ENCODE results near the gene PLEKHA4. TPM values are rescaled to one million over a fixed set of nuclear protein-coding genes. Genes with fewer than 3 reads are reported as not detected.

PLEKHA4 gene
- total RNA-seq, 2 donors from 2014 or later, result 22.4 to 25.1 TPM

GRCh38 chr19:48867746-48868113 lies 687 bp downstream of the PLEKHA4 start:
- no peaks in the 10 kb centered on the region for H3K27me3 ChIP-seq
- no peaks in the 10 kb centered on the region for H3K9me3 ChIP-seq
- H3K4me3 ChIP-seq, result peak overlapping the region; percentile 34 to 40
- peaks cover 6% of the 10 kb centered on the region for H3K36me3 ChIP-seq
- H3K4me1 ChIP-seq, result peaks cover 0 to 28% of the 10 kb centered on the region in 2 donors
- peak overlapping the region; percentile 81 to 85 for H3K27ac ChIP-seq
- no peak for TF ChIP-seq CTCF (IDR thresholded peaks at IDR 0.05)
- DNase-seq (ENCODE audit: low spot score), result no peak

- H3K27me3 ChIP-seq, result no peaks in the 10 kb centered on the region
- DNase-seq (ENCODE audit: low spot score), result peak; percentile 63
- peak overlapping the region; percentile 34 to 40 for H3K4me3 ChIP-seq
- H3K9me3 ChIP-seq, result no peaks in the 10 kb centered on the region
- H3K4me1 ChIP-seq, result peaks cover 0 to 28% of the 10 kb centered on the region in 2 donors
- H3K36me3 ChIP-seq, result peaks cover 6% of the 10 kb centered on the region
- peak overlapping the region; percentile 81 to 85 for H3K27ac ChIP-seq
- no peak for TF ChIP-seq CTCF (IDR thresholded peaks at IDR 0.05)
Measured at GRCh38 chr19:48867123-48867745, 1.2 kb downstream of the PLEKHA4 start.

GRCh38 chr19:48866692-48867091 lies 1.7 kb downstream of the PLEKHA4 start:
- Histone ChIP-seq H3K27ac (peak overlapping the region in 1 of 2 donors; percentile 81), H3K9me3 (no peaks in the 10 kb centered on the region), H3K36me3 (peaks cover 6% of the 10 kb centered on the region), H3K4me1 (peaks cover 0 to 28% of the 10 kb centered on the region in 2 donors), H3K27me3 (no peaks in the 10 kb centered on the region), H3K4me3 (no peak overlapping the region)
- TF ChIP-seq CTCF (IDR thresholded peaks at IDR 0.05), result no peak
- DNase-seq (ENCODE audit: low spot score), result no peak

GRCh38 chr19:48862827-48863226 lies 5.6 kb downstream of the PLEKHA4 start:
- no peak for DNase-seq (ENCODE audit: low spot score)
- no peak overlapping the region for H3K27ac ChIP-seq

GRCh38 chr19:48861313-48861712 lies 7.1 kb downstream of the PLEKHA4 start:
- Histone ChIP-seq H3K4me1 (peaks cover 0 to 1% of the 10 kb centered on the region in 2 donors), H3K4me3 (no peak overlapping the region), H3K36me3 (peaks cover 13% of the 10 kb centered on the region), H3K27ac (no peak overlapping the region), H3K9me3 (no peaks in the 10 kb centered on the region), H3K27me3 (no peaks in the 10 kb centered on the region)
- DNase-seq (ENCODE audit: low spot score), result no peak
- no peak for TF ChIP-seq CTCF (IDR thresholded peaks at IDR 0.05)

More at GRCh38 chr19:48862827-48863226, 5.6 kb downstream of the PLEKHA4 start:
- Histone ChIP-seq H3K4me3 (no peak overlapping the region), H3K4me1 (peaks cover 0 to 16% of the 10 kb centered on the region in 2 donors), H3K27me3 (no peaks in the 10 kb centered on the region), H3K36me3 (peaks cover 13% of the 10 kb centered on the region), H3K9me3 (no peaks in the 10 kb centered on the region)
- TF ChIP-seq CTCF (IDR thresholded peaks at IDR 0.05), result no peak
